GM19351 (cell line): ENCODE results near the gene BEGAIN.

ENCODE experiments used
- ATAC-seq: cut with Tn5 transposase; IDR thresholded peaks from one replicate; pipeline ENCODE4 v1.9.1; 2021; ENCODE audit warnings: mild to moderate bottlenecking, moderate library complexity; ENCODE audit not compliant: unreplicated experiment

Gene BEGAIN

DNA sequence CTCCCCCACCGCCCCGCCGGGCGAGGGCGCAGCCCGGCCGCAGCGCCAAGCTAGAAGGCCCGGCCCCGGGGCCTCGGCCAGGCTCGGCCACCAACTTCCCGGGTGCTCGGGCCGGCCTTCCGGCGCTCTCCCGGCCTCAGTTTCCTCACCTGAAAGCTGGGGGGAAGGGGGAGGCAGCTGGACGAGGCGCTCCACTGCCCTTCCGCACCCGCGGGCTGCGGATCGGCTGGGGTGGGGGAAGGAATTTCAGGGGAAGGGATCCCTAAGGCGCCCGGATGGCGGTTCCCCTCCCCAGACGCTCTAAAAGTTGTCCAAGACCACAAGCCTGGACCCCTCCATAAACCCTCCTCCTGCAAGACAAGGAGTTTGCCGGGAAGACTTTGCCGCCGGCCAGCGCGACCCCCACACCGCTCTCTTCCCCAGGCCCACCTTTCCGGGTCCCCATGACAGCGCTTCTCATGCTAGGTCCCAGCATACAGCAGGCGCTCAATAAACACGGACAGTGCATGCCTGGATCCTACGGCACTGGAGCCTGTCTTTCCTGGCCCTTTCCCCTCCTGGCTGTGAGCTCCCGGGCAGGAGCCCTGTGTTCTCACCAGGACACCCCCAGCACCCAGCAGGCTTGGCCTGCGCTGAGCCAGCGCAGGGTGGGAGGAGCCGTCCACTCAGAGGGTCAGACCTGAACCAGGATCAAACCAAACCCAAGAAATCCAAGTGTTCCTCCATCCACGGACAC, 18.1 kb downstream of the BEGAIN start:
- no peak for ATAC-seq

GRCh38 chr14:100568164-100568997, 18.8 kb downstream of the BEGAIN start:
- no peak for ATAC-seq

DNA sequence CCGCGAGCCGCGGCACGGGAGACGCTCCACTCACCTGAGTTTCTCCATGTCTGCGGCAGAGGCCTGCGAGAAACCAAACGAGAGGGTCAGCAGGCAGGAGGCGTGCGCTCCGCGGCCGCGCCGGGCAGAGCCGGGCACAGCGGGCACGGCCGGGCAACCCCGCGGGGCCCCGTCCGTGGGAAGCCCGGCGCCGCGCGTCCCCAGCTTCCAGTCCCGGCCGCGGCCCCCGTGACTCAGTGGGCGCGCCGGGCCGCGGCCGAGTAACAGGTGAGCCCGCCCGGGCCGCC, 19.4 kb downstream of the BEGAIN start:
- ATAC-seq, result no peak

DNA sequence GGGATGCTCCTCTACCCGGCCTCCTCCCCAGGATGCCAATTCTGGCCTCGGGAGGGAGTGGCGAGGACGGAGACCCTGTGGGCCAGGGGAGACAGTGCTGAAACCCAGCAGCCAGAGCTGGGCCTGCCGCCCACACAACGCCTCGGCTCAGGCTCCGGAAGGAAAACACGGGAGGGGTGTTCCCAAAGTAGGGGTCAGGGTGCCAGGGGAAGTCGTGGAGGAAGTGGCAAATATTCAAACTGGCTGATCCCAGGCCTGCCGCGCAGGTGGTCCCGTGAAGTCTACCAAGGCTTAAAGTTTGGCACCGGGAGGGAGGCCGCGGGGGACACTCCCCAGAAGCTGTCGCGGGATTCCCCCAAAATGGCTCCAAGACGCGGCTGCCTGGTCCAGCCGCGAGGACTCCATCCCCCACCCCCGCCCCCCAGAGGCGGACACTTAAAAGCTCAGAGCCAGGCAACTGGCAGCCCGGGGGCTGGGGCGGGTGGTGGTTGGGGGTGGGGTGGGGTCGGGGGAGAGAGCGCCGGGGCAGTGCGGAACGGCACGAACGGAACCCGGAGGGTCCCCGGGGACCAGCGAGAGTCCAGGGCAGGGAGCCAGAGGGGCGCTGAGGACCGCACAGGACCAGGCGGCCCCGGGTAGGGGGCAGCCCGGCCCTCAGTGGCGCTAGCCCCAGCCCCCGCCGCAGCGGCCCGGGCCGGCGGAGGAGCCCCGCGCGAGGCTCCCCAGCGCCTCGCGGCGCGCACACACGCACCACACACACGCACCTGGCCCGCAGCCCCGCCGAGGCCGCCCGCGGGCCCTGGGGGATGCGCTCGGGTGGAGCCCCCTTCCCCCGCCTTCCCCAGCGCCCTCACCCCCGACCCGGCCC, 20.0 kb downstream of the BEGAIN start:
- ATAC-seq, result no peak

- ATAC-seq, result no peak
Measured at GRCh38 chr14:100566586-100566985, 20.6 kb downstream of the BEGAIN start.

- ATAC-seq, result no peak
Measured at GRCh38 chr14:100566119-100566518, 21.1 kb downstream of the BEGAIN start.

- no peak for ATAC-seq
Measured at GRCh38 chr14:100565650-100566049, 21.6 kb downstream of the BEGAIN start.

DNA sequence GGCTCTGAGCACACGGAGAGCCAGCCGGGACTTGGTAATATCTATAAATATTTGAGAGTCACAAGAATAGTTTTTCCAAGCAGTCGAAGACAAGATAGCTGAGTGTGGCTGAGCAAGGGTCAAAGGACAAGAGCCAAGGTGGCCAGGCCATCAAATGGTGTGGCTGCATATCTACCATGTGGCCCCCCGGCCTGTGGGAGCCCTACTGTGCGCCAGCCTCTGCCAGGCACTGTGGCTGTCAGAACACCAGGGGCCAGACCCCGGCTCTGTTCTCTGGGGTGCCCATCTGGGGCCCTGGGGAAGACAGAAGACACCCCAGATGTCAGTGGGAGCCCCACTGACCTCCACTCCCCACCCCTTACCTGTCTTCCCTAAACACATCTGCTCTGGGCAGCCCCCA, 22.7 kb downstream of the BEGAIN start:
- ATAC-seq, result no peak

DNA sequence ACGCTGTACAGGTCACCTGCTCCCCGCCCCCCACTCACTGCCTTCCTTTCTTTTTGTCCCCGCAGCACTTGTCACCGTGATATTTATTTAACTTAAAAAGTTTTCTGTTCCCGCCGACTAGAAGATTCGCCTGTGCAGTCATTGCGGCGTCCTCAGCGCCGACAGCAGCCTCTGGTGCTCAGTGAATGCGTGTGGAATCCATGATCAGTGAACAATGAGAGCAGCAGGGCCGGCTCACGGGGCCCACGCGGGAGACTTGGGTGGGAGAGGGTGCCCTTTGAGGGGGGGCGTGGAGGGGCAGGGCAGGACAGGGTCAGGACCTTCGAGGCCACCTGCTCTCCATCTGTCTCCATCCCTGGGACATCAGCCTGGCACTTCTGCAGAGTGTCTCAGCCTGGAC, 24.5 kb downstream of the BEGAIN start:
- ATAC-seq, result no peak

DNA sequence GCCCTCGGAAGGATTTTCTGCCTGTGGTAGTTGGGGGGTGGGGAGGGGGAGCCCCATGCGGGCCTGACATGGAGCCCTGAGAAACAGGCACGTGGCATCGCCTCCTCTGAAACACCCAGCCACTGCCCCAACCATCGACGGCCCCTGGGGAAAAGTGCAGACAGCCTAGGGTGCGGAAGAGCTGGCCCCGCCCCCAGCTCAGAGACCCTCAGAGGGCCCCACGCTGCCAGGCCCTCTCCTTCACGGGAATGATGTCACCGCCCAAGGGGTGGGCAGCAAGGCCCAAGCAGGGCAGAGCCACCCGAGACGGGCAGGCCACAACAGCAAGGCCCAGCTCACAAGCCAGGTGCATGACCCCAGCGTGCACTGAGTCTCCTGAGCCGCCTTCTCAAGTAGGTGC, 26.2 kb downstream of the BEGAIN start:
- no peak for ATAC-seq

GRCh38 chr14:100560471-100560870, 26.7 kb downstream of the BEGAIN start:
- no peak for ATAC-seq

- no peak for ATAC-seq
Measured at GRCh38 chr14:100559455-100559854, 27.8 kb downstream of the BEGAIN start.

GRCh38 chr14:100558966-100559365, 28.3 kb downstream of the BEGAIN start:
- ATAC-seq, result no peak

GRCh38 chr14:100558226-100558625, 29.0 kb downstream of the BEGAIN start:
- no peak for ATAC-seq

DNA sequence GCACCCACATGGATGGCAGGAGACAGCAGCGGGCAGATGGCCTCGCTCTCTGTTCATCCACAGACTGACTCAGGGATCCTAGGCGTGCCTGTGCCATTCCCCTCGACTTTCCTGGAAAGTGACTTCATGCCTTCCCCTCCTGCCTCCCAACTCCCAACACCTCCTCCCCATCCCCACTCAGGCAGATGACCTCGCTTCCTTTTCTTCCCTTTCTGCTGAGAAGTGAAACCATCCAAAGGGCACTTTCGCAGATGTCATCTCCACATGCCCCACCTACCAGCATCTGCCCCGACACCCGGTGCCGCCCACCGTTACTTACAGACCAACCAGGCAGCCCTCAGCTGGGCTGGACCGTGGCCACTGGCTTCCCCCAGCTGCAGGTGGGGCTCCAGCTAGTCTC, 29.6 kb downstream of the BEGAIN start:
- no peak for ATAC-seq

GRCh38 chr14:100556936-100557505, 30.2 kb downstream of the BEGAIN start:
- ATAC-seq, result no peak

DNA sequence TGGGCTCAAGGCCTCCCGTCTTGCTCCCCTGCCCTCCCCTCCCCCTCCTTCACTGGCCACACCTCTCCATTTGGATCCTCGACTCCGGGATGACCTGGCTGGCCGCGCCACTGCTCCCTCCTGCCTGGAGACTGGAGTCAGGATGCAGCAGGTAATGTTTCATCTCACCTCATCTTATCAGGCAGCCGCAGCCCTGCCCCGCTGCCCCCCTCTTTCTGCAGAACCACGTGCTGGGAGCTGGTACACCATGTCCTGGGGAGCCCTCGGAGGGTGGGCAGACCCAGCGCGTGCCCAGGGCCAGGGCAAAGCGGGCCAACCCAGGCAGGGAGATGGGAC, 31.1 kb downstream of the BEGAIN start:
- no peak for ATAC-seq

- no peak for ATAC-seq
Measured at GRCh38 chr14:100555436-100556139, 31.6 kb downstream of the BEGAIN start.

- ATAC-seq, result no peak
Measured at GRCh38 chr14:100554696-100555320, 32.4 kb downstream of the BEGAIN start.

- ATAC-seq, result no peak
Measured at GRCh38 chr14:100554082-100554677, 33.0 kb downstream of the BEGAIN start.
